ENCODE data around the gene FBXW9.
"Not testable (repeated sequence)": the region's sequence is repeated elsewhere in the genome, so short reads cannot be mapped to it uniquely, and the experiment has no call there.

The FBXW9 gene

GRCh38 chr19:12696366-12697335, at the start of gene FBXW9:
FBXW9 (minus strand) TSS chr19:12696631; CDS start chr19:12696581, 50 bp downstream.
- DNase-seq = peak; percentile 87

GRCh38 chr19:12745166-12745897, 48.9 kb upstream of the FBXW9 start:
- no peak for DNase-seq

DNA sequence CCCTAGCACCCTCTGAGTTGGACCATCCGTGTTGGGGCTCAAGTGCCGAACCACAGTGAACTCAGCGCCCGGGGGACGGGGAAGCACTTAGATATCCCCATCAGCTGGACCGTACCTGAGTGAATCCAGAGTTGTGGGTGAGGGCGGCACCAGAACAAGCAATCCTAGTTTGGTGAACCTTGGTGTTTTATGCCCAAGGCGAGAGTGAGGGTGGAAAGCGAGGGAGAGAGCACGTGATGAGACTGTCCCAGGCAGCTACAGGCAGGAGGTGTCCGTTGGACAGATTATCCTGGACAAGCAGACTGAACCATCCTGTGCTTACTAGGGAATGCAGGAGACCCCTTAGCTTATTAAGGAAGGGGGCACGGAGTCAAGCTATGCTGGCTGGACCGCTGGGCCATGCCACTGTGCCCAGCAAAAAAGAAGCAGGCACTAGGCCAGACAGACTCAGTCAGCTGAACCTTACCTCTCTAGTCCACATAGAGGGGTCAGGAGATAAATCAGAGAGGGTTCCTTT, 41.5 kb upstream of the FBXW9 start:
- DNase-seq = no peak

DNA sequence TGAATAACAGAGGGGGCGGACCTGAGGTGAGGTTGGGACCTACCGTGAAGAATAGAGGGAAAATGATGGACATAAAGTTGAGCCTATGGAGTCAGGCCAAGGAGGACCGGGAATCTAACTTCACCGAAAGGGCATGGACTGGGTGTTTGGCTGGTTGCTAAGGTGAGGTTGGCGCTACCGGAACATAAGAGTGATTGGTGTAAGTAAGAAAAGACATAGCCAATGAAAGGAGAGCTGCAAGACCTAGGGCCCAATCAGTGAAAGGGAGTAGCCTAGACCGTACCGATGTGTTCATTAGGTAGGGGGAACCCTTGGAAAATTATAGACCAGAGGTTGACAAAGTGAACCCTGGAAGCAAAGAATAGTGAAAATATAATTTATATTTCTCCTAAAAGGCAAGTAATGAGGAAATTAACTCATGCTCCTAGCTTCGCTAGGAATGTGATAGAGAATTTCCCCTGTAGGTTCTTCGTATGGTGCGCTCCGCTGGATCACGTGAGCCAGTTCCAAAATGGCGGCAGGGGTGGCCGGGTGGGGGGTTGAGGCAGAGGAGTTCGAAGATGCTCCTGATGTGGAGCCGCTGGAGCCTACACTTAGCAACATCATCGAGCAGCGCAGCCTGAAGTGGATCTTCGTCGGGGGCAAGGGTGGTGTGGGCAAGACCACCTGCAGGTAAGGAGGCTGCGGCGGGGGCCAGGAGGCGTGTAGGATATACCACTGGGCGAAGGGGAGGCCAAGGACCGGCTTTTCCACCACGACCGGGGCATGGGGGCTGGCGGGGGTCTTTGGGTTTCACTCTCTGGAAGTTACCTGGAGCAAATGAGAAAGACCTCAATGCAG, 40.8 kb upstream of the FBXW9 start, which contains the start of gene GET3:
TSS of gene GET3 (plus strand) at position 503 of the 840 bp plus-strand sequence. CDS start at position 512, 9 bp downstream.
- peak; percentile 98 for DNase-seq

DNA sequence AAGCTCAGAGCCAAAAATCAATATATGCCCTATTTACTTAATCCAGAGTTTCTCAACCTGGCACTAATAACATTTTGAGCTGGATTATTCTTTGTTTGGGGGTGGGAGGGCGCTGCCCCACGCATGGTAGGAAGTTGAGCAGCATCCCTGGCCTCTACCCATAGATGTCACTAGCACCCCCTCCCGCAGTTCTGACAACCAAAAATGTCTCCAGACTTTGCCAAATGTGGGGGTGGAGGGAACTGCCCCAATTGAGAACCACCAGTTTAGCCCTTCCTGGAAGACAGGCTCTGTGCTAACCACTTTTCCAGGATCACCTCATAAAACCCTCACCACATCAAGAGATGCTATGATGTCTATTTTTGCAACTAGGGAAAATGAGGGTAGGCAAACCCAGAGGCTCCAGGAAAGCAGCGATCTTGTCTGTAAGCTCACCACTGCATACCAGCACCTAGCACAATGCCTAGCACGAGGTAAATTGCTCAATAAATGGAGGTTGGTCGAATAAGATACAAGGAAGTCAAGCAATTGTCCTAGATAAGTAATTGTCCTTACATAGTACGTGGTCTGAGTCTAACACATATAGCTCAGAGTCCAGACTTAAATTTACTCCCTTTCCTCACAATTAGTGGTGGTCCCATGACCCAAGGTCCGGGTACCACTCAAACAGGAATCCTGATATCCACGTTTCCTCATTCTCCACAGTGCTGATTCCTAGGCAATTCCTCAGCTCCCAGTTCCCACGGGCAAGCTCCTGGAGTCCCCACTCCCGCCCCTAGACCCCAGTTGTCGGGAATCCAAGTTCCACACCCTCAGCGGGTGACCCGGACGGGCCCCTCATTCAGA, 37.2 kb upstream of the FBXW9 start:
- peak; percentile 11 for DNase-seq

- DNase-seq = no peak
Measured at GRCh38 chr19:12731337-12731736, 34.9 kb upstream of the FBXW9 start.

DNA sequence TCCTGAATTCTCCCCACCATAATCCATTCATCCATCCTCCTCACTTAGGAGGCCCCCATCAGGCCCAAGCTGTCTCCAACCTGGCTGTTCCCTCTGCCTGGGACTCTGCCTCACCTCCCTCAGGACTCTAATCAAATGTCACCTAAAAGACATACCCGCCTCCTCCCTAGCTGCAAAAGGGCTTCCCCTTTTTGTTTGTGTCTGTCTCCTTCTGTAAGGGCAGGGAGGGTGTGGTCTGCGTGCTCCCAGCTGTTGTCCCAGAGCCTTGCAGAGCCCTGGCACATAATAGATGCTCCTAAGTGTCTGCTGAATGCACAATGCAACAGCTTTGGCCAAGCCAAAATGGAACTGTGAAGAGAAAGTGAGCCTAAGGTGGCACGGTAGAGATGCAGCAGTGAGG, 33.6 kb upstream of the FBXW9 start:
- DNase-seq = no peak

GRCh38 chr19:12727745-12728433, 31.5 kb upstream of the FBXW9 start:
- DNase-seq = no peak

DNA sequence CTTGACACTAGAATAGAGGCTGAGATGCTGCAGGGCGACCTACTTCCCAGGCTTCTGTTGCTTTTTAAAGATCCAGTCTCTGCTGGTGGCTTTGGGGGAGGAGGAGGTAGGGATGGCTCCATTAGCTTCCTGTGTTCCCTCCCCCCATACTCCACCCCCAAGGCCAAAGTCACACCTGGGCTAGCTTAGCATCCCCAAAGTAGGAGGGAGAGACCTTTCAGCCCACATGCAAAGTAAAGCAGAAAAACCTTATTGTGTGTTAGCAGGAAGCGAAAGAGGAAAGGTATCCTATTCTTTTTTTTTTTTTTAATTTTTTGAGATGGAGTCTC, 30.5 kb upstream of the FBXW9 start:
- DNase-seq = no peak

DNA sequence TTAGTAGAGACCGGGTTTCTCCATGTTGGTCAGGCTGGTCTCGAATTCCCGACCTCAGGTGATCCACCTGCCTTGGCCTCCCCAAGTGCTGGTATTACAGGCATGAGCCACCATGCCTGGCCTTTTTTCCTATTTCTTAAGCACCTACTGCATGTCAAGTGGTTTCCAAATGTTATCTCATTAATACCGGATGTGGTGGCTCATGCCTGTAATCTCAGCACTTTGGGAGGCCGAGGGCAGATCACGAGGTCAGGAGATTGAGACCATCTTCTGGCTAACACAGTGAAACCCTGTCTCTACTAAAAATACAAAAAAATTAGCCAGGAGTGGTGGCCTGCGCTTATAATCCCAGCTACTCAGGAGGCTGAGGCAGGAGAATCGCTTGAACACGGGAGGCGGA, 29.2 kb upstream of the FBXW9 start:
- DNase-seq = not testable (repeated sequence)

GRCh38 chr19:12723641-12724426, 27.4 kb upstream of the FBXW9 start, which contains the start of gene TNPO2:
TNPO2 (minus strand) TSS chr19:12723932; CDS start chr19:12720977, 2,955 bp downstream.
- DNase-seq = peak; percentile 77

DNA sequence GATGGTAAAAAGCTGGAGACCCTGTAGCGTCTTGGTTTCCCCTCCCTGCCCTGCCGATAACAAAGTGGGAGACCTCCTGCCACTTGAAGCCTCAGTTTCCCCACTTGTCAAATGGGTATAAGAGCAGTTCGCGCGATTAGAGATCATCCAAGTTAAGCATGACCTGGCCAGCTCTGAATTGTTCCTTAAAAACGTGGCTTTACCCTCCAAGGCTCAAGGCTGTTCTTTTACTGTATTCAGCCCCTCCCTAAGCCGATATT, 26.9 kb upstream of the FBXW9 start:
- DNase-seq = peak; percentile 26

DNA sequence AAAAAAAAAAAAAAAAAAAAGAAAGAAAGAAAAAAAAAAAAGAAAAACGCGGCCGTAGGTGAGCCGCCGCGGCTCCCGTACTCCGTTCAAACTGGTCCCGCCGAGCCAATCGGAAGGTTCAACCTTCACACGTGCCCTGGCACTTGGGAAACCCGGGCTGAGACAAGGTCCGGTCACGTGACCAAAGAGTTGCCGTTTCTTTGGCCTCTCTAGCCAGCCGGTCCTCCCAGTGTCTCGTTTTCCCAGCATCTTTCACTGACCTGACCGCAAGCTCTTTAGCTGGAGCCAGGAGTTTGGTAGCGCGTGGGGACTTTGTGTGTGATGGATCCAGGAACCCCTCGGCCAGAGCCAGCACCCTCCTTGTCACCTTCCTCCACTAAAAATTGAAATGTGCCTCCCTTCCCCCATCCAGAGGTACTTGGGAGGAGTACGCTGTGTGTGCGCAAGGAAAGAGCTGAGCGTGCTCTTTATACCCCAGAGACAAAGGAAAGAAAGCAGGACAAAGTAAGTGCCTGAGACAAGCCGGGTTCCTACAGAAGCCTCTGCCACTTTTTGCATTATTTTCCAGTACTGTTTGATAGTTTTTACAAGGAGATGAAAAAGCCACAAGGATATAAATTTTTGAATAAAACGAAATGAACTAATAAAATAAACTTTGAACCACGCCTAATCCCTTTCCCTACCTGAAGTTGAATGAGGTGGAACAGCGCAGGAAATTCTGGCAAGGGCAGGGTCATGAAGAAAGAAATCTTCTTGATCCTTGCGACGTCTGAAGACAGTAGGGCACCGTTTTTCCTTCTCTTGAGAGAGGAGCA, 26.3 kb upstream of the FBXW9 start:
- DNase-seq = peak; percentile 99

GRCh38 chr19:12721656-12722565, 25.5 kb upstream of the FBXW9 start:
- DNase-seq = peak; percentile 44

GRCh38 chr19:12720851-12721655, 24.6 kb upstream of the FBXW9 start:
- DNase-seq = no peak

DNA sequence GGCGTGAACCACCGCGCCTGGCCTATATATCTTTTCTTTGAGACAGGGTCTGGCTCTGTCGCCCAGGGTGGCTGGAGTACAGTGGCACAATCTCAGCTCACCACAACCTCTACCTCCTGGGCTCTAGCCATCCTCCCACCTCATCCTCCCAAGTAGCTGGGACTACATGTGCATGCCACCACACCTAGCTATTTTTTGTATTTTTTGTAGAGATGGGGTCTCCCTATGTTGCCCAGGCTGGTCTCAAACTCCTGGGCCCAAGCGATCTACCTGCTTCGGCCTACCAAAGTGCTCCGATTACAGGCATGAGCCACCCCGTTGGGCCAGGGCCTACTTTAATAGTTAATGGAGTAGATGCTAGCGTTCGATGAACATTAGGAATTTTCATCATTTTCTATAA, 23.9 kb upstream of the FBXW9 start:
- no peak for DNase-seq

DNA sequence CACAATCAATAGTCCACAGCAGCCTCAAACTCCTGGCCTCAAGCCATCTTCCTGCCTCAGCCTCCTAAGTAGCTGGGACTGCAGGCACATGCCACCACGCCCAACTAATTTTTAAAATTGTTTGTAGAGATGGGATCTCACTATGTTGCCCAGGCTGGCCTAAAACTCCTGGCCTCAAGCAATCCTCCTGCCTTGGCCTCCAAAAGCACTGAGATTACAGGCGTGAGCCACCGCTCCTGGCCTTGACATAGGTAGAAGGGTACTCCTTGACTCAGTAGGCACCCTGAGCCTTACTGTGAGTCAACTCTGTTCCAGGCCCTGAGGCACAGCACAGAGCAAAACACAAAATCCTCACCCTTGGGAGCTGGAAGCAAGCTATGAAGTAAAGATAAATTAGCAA, 19.5 kb upstream of the FBXW9 start:
- no peak for DNase-seq

DNA sequence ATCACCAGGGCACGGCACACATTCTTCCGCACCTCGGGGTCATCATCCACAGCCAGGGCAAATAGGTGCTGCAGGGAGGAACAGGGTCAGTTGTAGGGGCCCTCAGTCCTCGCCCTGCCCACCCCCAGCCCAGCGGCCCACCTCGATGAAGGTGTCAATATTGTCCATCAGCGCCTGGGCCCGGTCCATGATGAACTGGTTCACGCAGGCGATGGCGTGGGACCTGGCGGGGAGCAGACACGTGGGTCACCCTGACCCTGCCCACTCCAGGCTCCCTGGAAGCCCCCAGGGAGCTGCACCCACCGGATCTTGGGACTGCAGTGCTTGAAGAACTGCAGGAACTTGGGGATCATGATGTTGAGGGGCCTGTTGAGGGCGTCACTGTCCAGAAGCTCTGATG, 18.7 kb upstream of the FBXW9 start:
- DNase-seq = no peak
